ENCODE results near the gene TPSAB1.

DNA sequence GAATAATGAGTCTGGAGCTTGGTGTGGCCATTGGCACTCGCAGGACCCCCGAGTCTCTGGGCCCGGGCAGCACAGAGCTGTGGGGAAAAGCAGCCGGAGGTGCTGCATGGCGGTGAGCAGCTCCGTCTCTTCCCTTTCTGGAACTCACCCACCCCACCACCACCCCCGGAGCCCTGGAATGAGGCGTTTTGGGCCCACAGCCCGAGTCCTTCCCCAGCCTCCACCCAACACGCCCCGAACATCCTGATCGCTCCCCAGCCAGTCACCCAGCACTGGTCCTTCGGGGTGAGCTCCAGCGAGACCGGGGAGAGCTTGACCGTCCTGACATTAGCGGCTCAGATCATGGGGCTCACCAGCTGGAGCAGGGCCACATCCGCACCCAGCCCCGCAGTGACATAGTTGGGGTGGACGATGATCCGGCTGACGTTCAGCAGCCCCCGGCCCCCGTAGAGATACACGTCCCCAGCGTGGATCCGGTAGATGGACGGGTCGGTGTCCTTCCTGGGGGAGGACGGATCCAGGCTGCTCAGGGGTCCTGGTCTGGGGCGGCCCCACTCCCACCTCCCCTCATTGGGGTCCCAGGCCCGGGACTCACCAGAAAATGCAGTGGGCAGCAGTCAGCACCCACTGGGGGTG is 21.8 kb downstream of the TPSAB1 start:
- TF ChIP-seq EZH2phosphoT487 (IDR thresholded peaks at IDR 0.05; ENCODE audit: insufficient read depth, low read depth) (no peak), EZH2 (IDR thresholded peaks at IDR 0.05; ENCODE audit: insufficient read depth, poor library complexity, severe bottlenecking) (no peak)
